ENCODE results near the gene SERPINA4. TPM values are rescaled to one million over a fixed set of nuclear protein-coding genes. Genes with fewer than 3 reads are reported as not detected.

SERPINA4 gene
- total RNA-seq, 1 donor from 2014 or later = not detected

DNA sequence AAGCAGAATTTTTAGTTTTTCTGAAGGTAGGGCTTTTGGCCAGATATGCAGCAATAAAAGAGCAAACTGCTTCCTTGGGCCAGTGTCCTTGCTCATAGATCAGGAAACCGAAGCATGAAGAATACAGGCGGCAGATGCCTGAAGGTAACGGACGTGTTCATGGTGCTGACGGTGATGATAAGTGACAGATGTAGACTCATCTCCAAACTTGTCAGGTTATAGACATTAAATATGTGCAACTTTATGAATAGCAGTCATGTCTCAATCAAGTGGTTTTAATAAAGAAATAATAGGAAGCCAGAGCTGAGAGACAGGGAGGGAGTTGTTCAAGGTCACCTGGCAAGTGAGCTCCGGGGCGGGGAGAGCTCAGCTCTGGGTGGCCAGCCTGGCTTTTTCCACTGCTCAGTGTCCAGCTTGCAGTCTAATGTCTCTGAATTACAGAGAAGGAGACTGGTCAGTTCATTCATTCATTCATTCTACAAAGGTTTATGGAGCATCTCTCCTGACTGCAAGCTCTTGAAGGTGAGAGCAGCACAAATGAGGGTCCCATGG is 21.0 kb downstream of the SERPINA4 start:
- intact Hi-C loops (cut with micrococcal nuclease) = no loop called here
- Mint-ChIP-seq H3K36me3 (ENCODE audit: low read depth) (no peaks in the 10 kb centered on the region), H3K27ac (no peak overlapping the region)

GRCh38 chr14:94582851-94583250 is 21.6 kb downstream of the SERPINA4 start:
- no peaks in the 10 kb centered on the region for H3K9me3 Mint-ChIP-seq
- no peak for DNase-seq
- H3K4me1 Mint-ChIP-seq = no peaks in the 10 kb centered on the region
- no peak overlapping the region for H3K27ac Mint-ChIP-seq
- no peaks in the 10 kb centered on the region for H3K36me3 Mint-ChIP-seq (ENCODE audit: low read depth)
- H3K4me3 Mint-ChIP-seq = no peak overlapping the region
- H3K27me3 Mint-ChIP-seq = no peaks in the 10 kb centered on the region
- intact Hi-C loops (cut with micrococcal nuclease) = no loop called here

More for the DNA sequence above, 21.0 kb downstream of the SERPINA4 start:
- Mint-ChIP-seq H3K4me3 (no peak overlapping the region), H3K27me3 (no peaks in the 10 kb centered on the region), H3K9me3 (no peaks in the 10 kb centered on the region), H3K4me1 (no peaks in the 10 kb centered on the region)
- no peak for DNase-seq

DNA sequence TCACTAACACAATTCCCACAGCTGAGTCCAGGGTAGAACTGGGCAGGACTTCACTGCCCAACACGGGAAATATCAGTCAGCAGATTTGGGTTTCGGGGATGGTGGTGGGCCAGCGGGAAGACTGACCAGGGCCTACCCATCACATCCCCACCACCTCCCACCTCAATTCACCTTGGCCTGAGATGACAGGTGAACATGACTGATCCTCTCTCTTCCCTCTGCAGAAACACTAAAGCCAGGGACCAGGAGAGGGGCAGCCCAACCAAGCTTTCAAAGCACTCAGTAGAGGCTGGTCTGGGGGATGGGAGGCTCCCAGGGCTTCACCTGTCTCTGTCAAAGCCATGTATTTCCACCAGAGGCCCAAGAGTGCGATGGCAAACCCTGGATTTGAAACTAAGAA is 22.3 kb downstream of the SERPINA4 start:
- Mint-ChIP-seq H3K27ac (no peak overlapping the region), H3K36me3 (ENCODE audit: low read depth) (no peaks in the 10 kb centered on the region), H3K27me3 (no peaks in the 10 kb centered on the region), H3K9me3 (no peaks in the 10 kb centered on the region), H3K4me1 (no peaks in the 10 kb centered on the region), H3K4me3 (no peak overlapping the region)
- intact Hi-C loops (cut with micrococcal nuclease) = no loop called here
- no peak for DNase-seq

- H3K27ac Mint-ChIP-seq = no peak overlapping the region
- DNase-seq = no peak
- intact Hi-C loops (cut with micrococcal nuclease) = no loop called here
Measured at GRCh38 chr14:94584591-94585280, 23.5 kb downstream of the SERPINA4 start.

DNA sequence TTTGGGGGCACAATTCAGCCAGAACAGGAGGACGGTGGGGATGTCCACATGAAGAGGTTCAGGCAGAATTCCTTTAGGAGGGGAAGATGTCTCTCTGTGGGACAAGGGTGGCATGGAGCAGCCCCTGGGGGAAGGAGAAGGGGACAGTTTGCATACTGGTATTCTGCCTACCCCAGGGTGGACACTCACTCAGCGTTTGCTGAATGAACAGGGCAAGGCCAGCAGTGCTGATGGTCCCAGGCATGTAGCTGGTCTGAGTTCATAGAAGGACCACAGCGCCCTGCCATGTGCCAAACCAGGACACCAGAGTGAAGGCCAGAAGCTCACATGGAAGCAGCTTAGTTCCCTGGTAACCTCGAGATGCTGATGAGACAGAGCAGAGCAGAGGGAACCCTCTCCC is 25.4 kb downstream of the SERPINA4 start:
- DNase-seq = no peak
- intact Hi-C loops (cut with micrococcal nuclease) = no loop called here
- Mint-ChIP-seq H3K4me1 (no peaks in the 10 kb centered on the region), H3K4me3 (no peak overlapping the region), H3K27ac (no peak overlapping the region), H3K9me3 (no peaks in the 10 kb centered on the region), H3K36me3 (ENCODE audit: low read depth) (no peaks in the 10 kb centered on the region), H3K27me3 (no peaks in the 10 kb centered on the region)

More at GRCh38 chr14:94584591-94585280, 23.5 kb downstream of the SERPINA4 start:
- no peaks in the 10 kb centered on the region for H3K27me3 Mint-ChIP-seq
- no peak overlapping the region for H3K4me3 Mint-ChIP-seq
- H3K36me3 Mint-ChIP-seq (ENCODE audit: low read depth) = no peaks in the 10 kb centered on the region
- H3K9me3 Mint-ChIP-seq = no peaks in the 10 kb centered on the region
- H3K4me1 Mint-ChIP-seq = no peaks in the 10 kb centered on the region

- DNase-seq = no peak
- H3K27ac Mint-ChIP-seq = no peak overlapping the region
- no peaks in the 10 kb centered on the region for H3K9me3 Mint-ChIP-seq
- H3K4me1 Mint-ChIP-seq = no peaks in the 10 kb centered on the region
- H3K36me3 Mint-ChIP-seq (ENCODE audit: low read depth) = no peaks in the 10 kb centered on the region
- H3K4me3 Mint-ChIP-seq = no peak overlapping the region
- intact Hi-C loops (cut with micrococcal nuclease) = no loop called here
- no peaks in the 10 kb centered on the region for H3K27me3 Mint-ChIP-seq
Measured at GRCh38 chr14:94588311-94588710, 27.1 kb downstream of the SERPINA4 start.

GRCh38 chr14:94591073-94591472 is 29.8 kb downstream of the SERPINA4 start:
- Mint-ChIP-seq H3K4me3 (no peak overlapping the region), H3K27me3 (no peaks in the 10 kb centered on the region), H3K27ac (no peak overlapping the region), H3K4me1 (no peaks in the 10 kb centered on the region), H3K36me3 (ENCODE audit: low read depth) (no peaks in the 10 kb centered on the region), H3K9me3 (no peaks in the 10 kb centered on the region)
- intact Hi-C loops (cut with micrococcal nuclease) = no loop called here
- DNase-seq = no peak

- Mint-ChIP-seq H3K4me3 (no peak overlapping the region), H3K27ac (no peak overlapping the region), H3K4me1 (no peaks in the 10 kb centered on the region), H3K27me3 (no peaks in the 10 kb centered on the region), H3K36me3 (ENCODE audit: low read depth) (no peaks in the 10 kb centered on the region), H3K9me3 (no peaks in the 10 kb centered on the region)
- intact Hi-C loops (cut with micrococcal nuclease) = no loop called here
- DNase-seq = no peak
Measured at GRCh38 chr14:94591871-94592270, 30.6 kb downstream of the SERPINA4 start.

- intact Hi-C loops (cut with micrococcal nuclease) = no loop called here
- no peak for DNase-seq
- Mint-ChIP-seq H3K27me3 (no peaks in the 10 kb centered on the region), H3K27ac (no peak overlapping the region), H3K4me1 (no peaks in the 10 kb centered on the region), H3K4me3 (no peak overlapping the region), H3K9me3 (no peaks in the 10 kb centered on the region), H3K36me3 (ENCODE audit: low read depth) (no peaks in the 10 kb centered on the region)
Measured at GRCh38 chr14:94592457-94592856, 31.2 kb downstream of the SERPINA4 start.

- Mint-ChIP-seq H3K4me3 (no peak overlapping the region), H3K4me1 (no peaks in the 10 kb centered on the region), H3K36me3 (ENCODE audit: low read depth) (no peaks in the 10 kb centered on the region), H3K27ac (no peak overlapping the region), H3K9me3 (no peaks in the 10 kb centered on the region), H3K27me3 (no peaks in the 10 kb centered on the region)
- no peak for DNase-seq
- intact Hi-C loops (cut with micrococcal nuclease) = no loop called here
Measured at GRCh38 chr14:94593376-94593748, 32.1 kb downstream of the SERPINA4 start.

DNA sequence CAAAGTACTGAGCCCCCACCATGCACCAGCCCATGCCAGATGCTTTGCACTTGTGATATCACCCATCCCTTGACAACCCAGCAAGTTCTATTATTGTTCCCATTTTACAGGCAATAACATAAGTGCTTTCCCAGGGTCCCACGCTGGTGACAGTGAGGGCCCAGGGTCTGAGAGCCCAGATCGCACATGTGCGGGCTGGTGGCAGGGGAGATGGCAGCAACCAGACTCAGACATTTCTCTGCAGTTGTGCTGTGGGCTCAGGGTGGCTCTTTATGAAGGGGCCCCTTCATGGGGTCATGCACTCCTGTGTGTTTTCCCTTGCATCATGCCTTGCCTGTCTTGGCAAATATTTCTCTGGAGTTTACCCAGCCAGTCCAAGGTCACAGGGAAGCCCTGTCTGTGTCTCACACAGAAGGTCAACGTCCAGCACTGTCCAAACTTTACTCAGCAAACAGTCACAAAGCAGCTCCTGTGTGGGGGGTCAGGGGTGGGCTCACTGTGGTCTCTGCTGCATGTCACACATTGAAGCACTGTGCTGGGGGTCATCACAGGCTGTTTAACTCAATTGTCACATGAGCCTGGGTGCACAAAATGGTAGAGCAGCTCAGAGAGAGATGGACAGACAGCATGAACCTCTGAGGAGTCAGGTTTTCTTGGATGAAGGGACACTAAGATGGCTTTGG is 32.6 kb downstream of the SERPINA4 start:
- H3K4me1 Mint-ChIP-seq = no peaks in the 10 kb centered on the region
- no peaks in the 10 kb centered on the region for H3K9me3 Mint-ChIP-seq
- intact Hi-C loops (cut with micrococcal nuclease) = no loop called here
- no peak overlapping the region for H3K27ac Mint-ChIP-seq
- H3K4me3 Mint-ChIP-seq = no peak overlapping the region
- no peaks in the 10 kb centered on the region for H3K27me3 Mint-ChIP-seq
- no peak for DNase-seq
- H3K36me3 Mint-ChIP-seq (ENCODE audit: low read depth) = no peaks in the 10 kb centered on the region

- no peaks in the 10 kb centered on the region for H3K4me1 Mint-ChIP-seq
- H3K27me3 Mint-ChIP-seq = no peaks in the 10 kb centered on the region
- H3K4me3 Mint-ChIP-seq = no peak overlapping the region
- DNase-seq = no peak
- no peaks in the 10 kb centered on the region for H3K36me3 Mint-ChIP-seq (ENCODE audit: low read depth)
- H3K27ac Mint-ChIP-seq = no peak overlapping the region
- no peaks in the 10 kb centered on the region for H3K9me3 Mint-ChIP-seq
- intact Hi-C loops (cut with micrococcal nuclease) = no loop called here
Measured at GRCh38 chr14:94594441-94594840, 33.2 kb downstream of the SERPINA4 start.

DNA sequence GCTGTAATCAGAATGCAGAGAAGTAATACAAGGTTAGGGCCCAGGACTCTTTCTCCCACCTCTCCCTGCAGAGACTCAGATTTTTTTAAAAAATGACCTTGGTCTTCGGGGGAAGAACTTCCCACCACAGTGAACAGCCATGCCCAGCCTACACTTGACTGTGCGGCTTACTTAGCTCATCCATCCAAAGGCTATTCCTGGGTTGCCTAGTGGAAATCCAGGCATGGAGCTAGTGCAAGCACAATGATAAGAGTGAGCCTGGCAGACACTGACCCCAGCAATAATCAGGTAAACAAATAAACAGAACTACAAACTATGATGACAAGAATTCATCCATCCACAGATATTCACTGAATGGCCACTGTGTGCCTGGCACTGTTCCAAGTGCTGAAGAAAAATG is 34.7 kb downstream of the SERPINA4 start:
- Mint-ChIP-seq H3K27me3 (no peaks in the 10 kb centered on the region), H3K4me1 (no peaks in the 10 kb centered on the region), H3K27ac (no peak overlapping the region), H3K36me3 (ENCODE audit: low read depth) (no peaks in the 10 kb centered on the region), H3K9me3 (no peaks in the 10 kb centered on the region), H3K4me3 (no peak overlapping the region)
- DNase-seq = no peak
- intact Hi-C loops (cut with micrococcal nuclease) = no loop called here

DNA sequence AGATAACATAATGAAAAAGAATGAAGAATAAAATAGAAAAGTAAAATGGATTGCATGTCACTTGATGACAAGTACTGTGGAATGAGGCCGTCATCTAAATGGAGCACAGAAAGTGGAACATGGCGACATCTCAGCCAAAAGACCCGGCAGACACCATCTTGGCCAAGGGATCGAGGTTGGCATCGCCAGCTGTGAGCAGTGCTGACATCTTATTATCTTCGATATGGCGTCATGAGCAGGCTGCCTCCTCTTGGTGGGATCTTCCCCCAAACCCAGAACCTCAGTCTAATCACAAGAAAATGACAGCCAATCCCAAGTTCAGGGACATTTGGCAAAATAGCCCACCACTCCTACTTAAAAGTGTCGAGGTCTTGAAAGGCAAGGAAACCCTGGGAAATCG is 35.1 kb downstream of the SERPINA4 start:
- Mint-ChIP-seq H3K9me3 (no peaks in the 10 kb centered on the region), H3K4me3 (no peak overlapping the region), H3K4me1 (no peaks in the 10 kb centered on the region), H3K36me3 (ENCODE audit: low read depth) (no peaks in the 10 kb centered on the region), H3K27me3 (no peaks in the 10 kb centered on the region), H3K27ac (no peak overlapping the region)
- intact Hi-C loops (cut with micrococcal nuclease) = no loop called here
- DNase-seq = no peak
